ENCODE measurements around the gene BCL2L2. TPM values are rescaled to one million over a fixed set of nuclear protein-coding genes. Genes with fewer than 3 reads are reported as not detected.

Gene BCL2L2
- total and polyA plus RNA-seq, 2 donors (not counting 1 experiment from before 2014, with no cell fraction given): 5.4 to 17.8 TPM

GRCh38 chr14:23345987-23346692, 39.5 kb downstream of the BCL2L2 start:
- Histone ChIP-seq H3K4me3 (ENCODE audit: control extremely low read depth in 1 of 5, extremely low read depth in 1 of 5, insufficient read depth in 1 of 5, low read depth in 2 of 5, low read length in 4 of 5) (no peak overlapping the region), H3K27me3 (replicated peaks in 1 of 4; ENCODE audit: control extremely low read depth in 1 of 4, control insufficient read depth in 3 of 4, insufficient read depth in 4 of 4, low read length in 3 of 4) (peaks cover 0 to 14% (median 10%) of the 10 kb centered on the region in 4 experiments), H3K27ac (ENCODE audit: low read length in 2 of 2) (no peak overlapping the region), H3K4me2 (replicated peaks; ENCODE audit: low read depth, low read length, poor library complexity, severe bottlenecking) (no peak overlapping the region), H3K79me2 (ENCODE audit: control insufficient read depth, insufficient read depth, low read length) (no peaks in the 10 kb centered on the region), H3K4me1 (ENCODE audit: control insufficient read depth in 2 of 2, insufficient read depth in 2 of 2, low read length in 2 of 2) (no peaks in the 10 kb centered on the region), H4K20me1 (ENCODE audit: control insufficient read depth, insufficient read depth, low read length, poor library complexity, severe bottlenecking) (no peaks in the 10 kb centered on the region), H3K9ac (ENCODE audit: low read length) (no peak overlapping the region), H2AFZ (ENCODE audit: insufficient read depth, low read depth, low read length, poor library complexity, severe bottlenecking) (no peak overlapping the region), H3K36me3 (replicated peaks in 1 of 2; ENCODE audit: control extremely low read depth in 1 of 2, control insufficient read depth in 1 of 2, extremely low read depth in 1 of 2, insufficient read depth in 2 of 2, low read length in 1 of 2) (no peaks in the 10 kb centered on the region), H3K9me3 (ENCODE audit: control extremely low read depth in 1 of 3, control insufficient read depth in 2 of 3, insufficient read depth in 1 of 3, low read length in 2 of 3) (peaks cover 0 to 1% (median 0%) of the 10 kb centered on the region in 3 donors)
- no peaks in the 10 kb centered on the region for H3K9me3 Mint-ChIP-seq (ENCODE audit: insufficient read depth)
- DNase-seq (no peak), ATAC-seq (ENCODE audit: low read depth) (no peak)
- peaks cover 35% of the 10 kb centered on the region for H3K27me3 Mint-ChIP-seq
- no peak overlapping the region for H3K27ac Mint-ChIP-seq
- ChIA-PET POLR2A (no interaction called here), CTCF (interaction anchor here (0.6 to 1.2 kb wide), 2 partner anchors 19 to 73 kb away, joined by 3 read pairs; no protein-coding TSS in a partner anchor)
- H3K4me1 Mint-ChIP-seq: peaks cover 2% of the 10 kb centered on the region
- TF ChIP-seq CTCF (IDR thresholded peaks at IDR 0.05): no peak
- no peak for TF ChIP-seq EZH2 (IDR thresholded peaks at IDR 0.05; ENCODE audit: borderline replicate concordance, insufficient read depth, low read depth, low read length, poor library complexity, severe bottlenecking)
- no peak overlapping the region for H3K4me3 Mint-ChIP-seq
- 96% methylated on average over 11 of the region's 13 CpGs for WGBS (ENCODE audit: insufficient coverage)
- intact Hi-C loops (cut with micrococcal nuclease): no loop called here

- no peak overlapping the region for H3K4me3 ChIP-seq (ENCODE audit: control extremely low read depth in 1 of 5, extremely low read depth in 1 of 5, insufficient read depth in 1 of 5, low read depth in 2 of 5, low read length in 4 of 5)
- H3K27me3 Mint-ChIP-seq: peaks cover 37% of the 10 kb centered on the region
- H4K20me1 ChIP-seq (ENCODE audit: control insufficient read depth, insufficient read depth, low read length, poor library complexity, severe bottlenecking): no peaks in the 10 kb centered on the region
- peaks cover 0 to 3% (median 2%) of the 10 kb centered on the region in 3 donors for H3K9me3 ChIP-seq (ENCODE audit: control extremely low read depth in 1 of 3, control insufficient read depth in 2 of 3, insufficient read depth in 1 of 3, low read length in 2 of 3)
- WGBS (ENCODE audit: insufficient coverage): 92% methylated on average over 25 of the region's 27 CpGs
- no peaks in the 10 kb centered on the region for H3K9me3 Mint-ChIP-seq (ENCODE audit: insufficient read depth)
- H3K27me3 ChIP-seq (replicated peaks in 1 of 4; ENCODE audit: control extremely low read depth in 1 of 4, control insufficient read depth in 3 of 4, insufficient read depth in 4 of 4, low read length in 3 of 4): peaks cover 0 to 21% (median 15%) of the 10 kb centered on the region in 4 experiments
- no peaks in the 10 kb centered on the region for H3K36me3 ChIP-seq (replicated peaks in 1 of 2; ENCODE audit: control extremely low read depth in 1 of 2, control insufficient read depth in 1 of 2, extremely low read depth in 1 of 2, insufficient read depth in 2 of 2, low read length in 1 of 2)
- ATAC-seq (ENCODE audit: low read depth) (no peak), DNase-seq (no peak)
- intact Hi-C loops (cut with micrococcal nuclease): no loop called here
- H3K4me1 ChIP-seq (ENCODE audit: control insufficient read depth in 2 of 2, insufficient read depth in 2 of 2, low read length in 2 of 2): peaks cover 1 to 3% of the 10 kb centered on the region in 2 donors
- peaks cover 6% of the 10 kb centered on the region for H3K4me1 Mint-ChIP-seq
- ChIA-PET CTCF (no interaction called here), POLR2A (no interaction called here)
- H2AFZ ChIP-seq (ENCODE audit: insufficient read depth, low read depth, low read length, poor library complexity, severe bottlenecking): no peak overlapping the region
- no peak overlapping the region for H3K27ac Mint-ChIP-seq
- H3K79me2 ChIP-seq (ENCODE audit: control insufficient read depth, insufficient read depth, low read length): no peaks in the 10 kb centered on the region
- no peak overlapping the region for H3K9ac ChIP-seq (ENCODE audit: low read length)
- H3K27ac ChIP-seq (ENCODE audit: low read length in 2 of 2): no peak overlapping the region
- no peak overlapping the region for H3K4me3 Mint-ChIP-seq
- TF ChIP-seq CTCF (IDR thresholded peaks at IDR 0.05) (no peak), EZH2 (IDR thresholded peaks at IDR 0.05; ENCODE audit: borderline replicate concordance, insufficient read depth, low read depth, low read length, poor library complexity, severe bottlenecking) (no peak)
- H3K4me2 ChIP-seq (replicated peaks; ENCODE audit: low read depth, low read length, poor library complexity, severe bottlenecking): no peak overlapping the region
Measured at GRCh38 chr14:23346693-23347405, 40.2 kb downstream of the BCL2L2 start.

Data from B cell (primary cell).